H1 (cell line): ENCODE data around the gene ZNF227. TPM values are rescaled to one million over a fixed set of nuclear protein-coding genes. Genes with fewer than 3 reads are reported as not detected.

Source experiments
- ASH2L ChIP-seq: fragments of 200-600, 300-600 bp; sonication (generic); IDR thresholded peaks from one replicate; pipeline ENCODE4 v1.7.1; 2017; ENCODE audit warnings: low read length
- ATF3 ChIP-seq: IDR thresholded peaks from 2 replicates; pipeline ENCODE4 v1.6.1; 2011; ENCODE audit warnings: low read depth, mild to moderate bottlenecking, low read length; ENCODE audit not compliant: insufficient read depth
- BRCA1 ChIP-seq: IDR thresholded peaks from 2 replicates; pipeline ENCODE4 v1.6.1; 2012; ENCODE audit warnings: low read depth, low read length, improper control_type of control experiment
- CBX5 ChIP-seq: fragments of 300-800, 300-1000 bp; sonication (generic); IDR thresholded peaks from 2 replicates; pipeline ENCODE4 v1.7.1; 2016; ENCODE audit warnings: antibody characterized with exemption, low read length, low read depth
- EP300 ChIP-seq, 2 experiments: IDR thresholded peaks; 1 replicate in 1 of 2; 2 replicates in 1 of 2; pipeline ENCODE4 v1.6.1; 2011 to 2012; ENCODE audit warnings: low read depth in 2 of 2, low read length in 2 of 2, mild to moderate bottlenecking in 2 of 2, borderline replicate concordance in 1 of 2, inconsistent platforms in 1 of 2, moderate library complexity in 1 of 2
- HDAC6 ChIP-seq: IDR thresholded peaks from one replicate; pipeline ENCODE4 v1.7.1; 2012; ENCODE audit warnings: low read depth, mild to moderate bottlenecking, inconsistent platforms, low read length, moderate library complexity
- JUND ChIP-seq: IDR thresholded peaks from 2 replicates; pipeline ENCODE4 v1.6.1; 2011; ENCODE audit warnings: mild to moderate bottlenecking, improper control_type of control experiment, low read length
- NRF1 ChIP-seq: IDR thresholded peaks from 2 replicates; pipeline ENCODE4 v1.6.1; 2011; ENCODE audit warnings: mild to moderate bottlenecking, low read depth, low read length, improper control_type of control experiment
- RAD21 ChIP-seq, 2 experiments: IDR thresholded peaks in 1 of 2; conservative IDR thresholded peaks in 1 of 2; 2 replicates each; pipeline ENCODE4 v1.6.1; 2011; ENCODE audit warnings: low read depth in 2 of 2, low read length in 2 of 2, improper control_type of control experiment in 1 of 2, inconsistent platforms in 1 of 2, mild to moderate bottlenecking in 1 of 2, moderate library complexity in 1 of 2
- RFX5 ChIP-seq: IDR thresholded peaks from 2 replicates; pipeline ENCODE4 v1.6.1; 2011; ENCODE audit warnings: low read depth, low read length, improper control_type of control experiment, borderline replicate concordance
- RXRA ChIP-seq: IDR thresholded peaks from 2 replicates; pipeline ENCODE4 v1.6.1; 2011; ENCODE audit warnings: low read depth, mild to moderate bottlenecking, low read length, moderate library complexity; ENCODE audit not compliant: insufficient read depth
- SAP30 ChIP-seq: fragments of 300-600 bp; sonication (generic); IDR thresholded peaks from 2 replicates; pipeline ENCODE4 v1.7.1; 2012; ENCODE audit warnings: low read length, moderate library complexity, mild to moderate bottlenecking, inconsistent platforms; ENCODE audit not compliant: insufficient read depth, insufficient replicate concordance
- SIRT6 ChIP-seq: IDR thresholded peaks from one replicate; pipeline ENCODE4 v1.7.1; 2012; ENCODE audit warnings: low read length, inconsistent platforms
- SRF ChIP-seq: IDR thresholded peaks from 2 replicates; pipeline ENCODE4 v1.6.1; 2011; ENCODE audit warnings: mild to moderate bottlenecking, low read depth, low read length, moderate library complexity
- SUZ12 ChIP-seq: fragments of 200-600 bp; sonication (generic); IDR thresholded peaks from 2 replicates; pipeline ENCODE4 v1.6.1; 2012; ENCODE audit warnings: mild to moderate bottlenecking, inconsistent platforms, low read length, moderate library complexity, mixed read lengths
- polyA plus RNA-seq, 7 experiments: library from polyadenylated mRNA; depleted of rRNA in 3 of 7; stranded (reverse) in 5 of 7; unstranded in 2 of 7; fragments of >200 nt in 5 of 7; fragments of 200-250 nt in 2 of 7; gene quantifications; 1 replicate in 5 of 7; 2 replicates in 1 of 7; 4 replicates in 1 of 7; pipeline versions ENCODE4 v1.2.1 to v1.2.3, GENCODE V29; 2011 to 2013; ENCODE audit warnings: missing spikeins in 2 of 7, mixed read lengths in 2 of 7
- total RNA-seq: library from RNA; stranded (reverse); fragmentation: NEBNext Ultra II Directional; extraction: Animal tissue kit (Norgen Biotek cat#: 25700); gene quantifications from 2 replicates; pipeline ENCODE4 v1.2.1, GENCODE V29; 2021
- TF ChIP-seq, protein P1 (sequence below): IDR thresholded peaks from 2 replicates; pipeline ENCODE4 v1.6.1; 2012; ENCODE audit warnings: low read length, inconsistent platforms
- TF ChIP-seq, protein P2 (sequence below): IDR thresholded peaks from 2 replicates; pipeline ENCODE4 v1.6.1; 2012; ENCODE audit warnings: inconsistent platforms

ZNF227 gene
- total and polyA plus RNA-seq, 2 of the 8 experiments (the other 6 are each of a cell fraction or from before 2014, with no cell fraction given) = 4.9 to 23.9 TPM

GRCh38 chr19:44164673-44165512 lies 47.4 kb upstream of the ZNF227 start, which contains the start of gene ZNF226 (continued):
- TF ChIP-seq EP300 (IDR thresholded peaks at IDR 0.05; ENCODE audit: borderline replicate concordance in 1 of 2, low read depth in 2 of 2, low read length in 2 of 2) (no peak), RAD21 (IDR thresholded peaks at IDR 0.05 in 1 of 2, conservative IDR thresholded peaks at IDR 0.05 in 1 of 2; ENCODE audit: low read depth in 2 of 2, low read length in 2 of 2) (no peak), SAP30 (no peak), ATF3 (no peak), SRF (no peak), ASH2L (peak; percentile 85), CBX5 (no peak), JUND (no peak), NRF1 (no peak), SIRT6 (no peak), RFX5 (no peak), HDAC6 (no peak), BRCA1 (no peak), RXRA (no peak), SUZ12 (no peak)
- TF ChIP-seq, protein P1, sequence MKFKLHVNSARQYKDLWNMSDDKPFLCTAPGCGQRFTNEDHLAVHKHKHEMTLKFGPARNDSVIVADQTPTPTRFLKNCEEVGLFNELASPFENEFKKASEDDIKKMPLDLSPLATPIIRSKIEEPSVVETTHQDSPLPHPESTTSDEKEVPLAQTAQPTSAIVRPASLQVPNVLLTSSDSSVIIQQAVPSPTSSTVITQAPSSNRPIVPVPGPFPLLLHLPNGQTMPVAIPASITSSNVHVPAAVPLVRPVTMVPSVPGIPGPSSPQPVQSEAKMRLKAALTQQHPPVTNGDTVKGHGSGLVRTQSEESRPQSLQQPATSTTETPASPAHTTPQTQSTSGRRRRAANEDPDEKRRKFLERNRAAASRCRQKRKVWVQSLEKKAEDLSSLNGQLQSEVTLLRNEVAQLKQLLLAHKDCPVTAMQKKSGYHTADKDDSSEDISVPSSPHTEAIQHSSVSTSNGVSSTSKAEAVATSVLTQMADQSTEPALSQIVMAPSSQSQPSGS = no peak
- TF ChIP-seq, protein P2, sequence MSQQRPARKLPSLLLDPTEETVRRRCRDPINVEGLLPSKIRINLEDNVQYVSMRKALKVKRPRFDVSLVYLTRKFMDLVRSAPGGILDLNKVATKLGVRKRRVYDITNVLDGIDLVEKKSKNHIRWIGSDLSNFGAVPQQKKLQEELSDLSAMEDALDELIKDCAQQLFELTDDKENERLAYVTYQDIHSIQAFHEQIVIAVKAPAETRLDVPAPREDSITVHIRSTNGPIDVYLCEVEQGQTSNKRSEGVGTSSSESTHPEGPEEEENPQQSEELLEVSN = no peak
